ENCODE measurements around the gene GIMAP8.

The GIMAP8 gene

DNA sequence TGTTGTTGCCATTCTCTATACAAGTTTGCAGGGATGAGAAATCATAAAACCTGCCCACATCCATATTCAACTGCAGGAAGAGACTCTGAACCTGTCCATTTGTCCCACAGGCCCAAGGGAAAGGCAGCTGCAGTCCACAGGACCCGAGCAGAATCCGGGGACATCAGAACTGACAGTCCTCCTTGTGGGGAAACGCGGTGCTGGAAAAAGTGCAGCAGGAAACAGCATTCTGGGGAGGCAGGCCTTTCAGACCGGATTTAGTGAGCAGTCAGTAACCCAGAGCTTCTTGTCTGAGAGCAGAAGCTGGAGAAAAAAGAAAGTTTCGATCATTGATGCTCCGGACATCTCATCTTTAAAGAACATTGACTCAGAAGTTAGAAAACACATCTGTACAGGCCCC lies 23.5 kb downstream of the GIMAP8 start:
- ChIA-PET POLR2A (no interaction called here), CTCF (no interaction called here)
- Histone ChIP-seq H3K4me1 (ENCODE audit: control insufficient read depth, insufficient read depth, low read length) (no peaks in the 10 kb centered on the region), H3K9me3 (ENCODE audit: control insufficient read depth, insufficient read depth, low read depth, low read length) (no peaks in the 10 kb centered on the region), H3K27ac (ENCODE audit: extremely low read depth, low read depth, low read length) (no peak overlapping the region), H3K36me3 (ENCODE audit: control insufficient read depth in 2 of 2, insufficient read depth in 1 of 2, low read length in 2 of 2) (no peaks in the 10 kb centered on the region), H3K4me3 (ENCODE audit: low read depth, low read length) (no peak overlapping the region)
- TF ChIP-seq ZNF16 (tag by site-specific recombination; IDR thresholded peaks at IDR 0.05; ENCODE audit: low read depth) (no peak), ZNF830 (tag by site-specific recombination; IDR thresholded peaks at IDR 0.05; ENCODE audit: low read depth) (no peak), ZNF76 (tag by site-specific recombination; IDR thresholded peaks at IDR 0.05; ENCODE audit: borderline replicate concordance, low read depth) (no peak), ZNF155 (tag by site-specific recombination; IDR thresholded peaks at IDR 0.05) (no peak), ZNF157 (tag by site-specific recombination; IDR thresholded peaks at IDR 0.05) (no peak), PRDM1 (tag by site-specific recombination; IDR thresholded peaks at IDR 0.05) (no peak), ZNF677 (tag by site-specific recombination; IDR thresholded peaks at IDR 0.05) (no peak), IKZF3 (tag by site-specific recombination; IDR thresholded peaks at IDR 0.05) (no peak), ZNF394 (tag by site-specific recombination; IDR thresholded peaks at IDR 0.05; ENCODE audit: borderline replicate concordance) (no peak), ZNF610 (tag by site-specific recombination; IDR thresholded peaks at IDR 0.05; ENCODE audit: borderline replicate concordance) (no peak), EGR2 (tag by site-specific recombination; IDR thresholded peaks at IDR 0.05; ENCODE audit: low read depth) (no peak), ZNF658 (tag by site-specific recombination; IDR thresholded peaks at IDR 0.05) (no peak), ZNF292 (tag by site-specific recombination; IDR thresholded peaks at IDR 0.05; ENCODE audit: borderline replicate concordance, low read depth) (no peak), ZNF324 (tag by site-specific recombination; IDR thresholded peaks at IDR 0.05) (no peak), ZNF530 (tag by site-specific recombination; IDR thresholded peaks at IDR 0.05; ENCODE audit: low read depth) (no peak), ZNF175 (tag by site-specific recombination; IDR thresholded peaks at IDR 0.05) (no peak)
- TF ChIP-seq, protein P1, sequence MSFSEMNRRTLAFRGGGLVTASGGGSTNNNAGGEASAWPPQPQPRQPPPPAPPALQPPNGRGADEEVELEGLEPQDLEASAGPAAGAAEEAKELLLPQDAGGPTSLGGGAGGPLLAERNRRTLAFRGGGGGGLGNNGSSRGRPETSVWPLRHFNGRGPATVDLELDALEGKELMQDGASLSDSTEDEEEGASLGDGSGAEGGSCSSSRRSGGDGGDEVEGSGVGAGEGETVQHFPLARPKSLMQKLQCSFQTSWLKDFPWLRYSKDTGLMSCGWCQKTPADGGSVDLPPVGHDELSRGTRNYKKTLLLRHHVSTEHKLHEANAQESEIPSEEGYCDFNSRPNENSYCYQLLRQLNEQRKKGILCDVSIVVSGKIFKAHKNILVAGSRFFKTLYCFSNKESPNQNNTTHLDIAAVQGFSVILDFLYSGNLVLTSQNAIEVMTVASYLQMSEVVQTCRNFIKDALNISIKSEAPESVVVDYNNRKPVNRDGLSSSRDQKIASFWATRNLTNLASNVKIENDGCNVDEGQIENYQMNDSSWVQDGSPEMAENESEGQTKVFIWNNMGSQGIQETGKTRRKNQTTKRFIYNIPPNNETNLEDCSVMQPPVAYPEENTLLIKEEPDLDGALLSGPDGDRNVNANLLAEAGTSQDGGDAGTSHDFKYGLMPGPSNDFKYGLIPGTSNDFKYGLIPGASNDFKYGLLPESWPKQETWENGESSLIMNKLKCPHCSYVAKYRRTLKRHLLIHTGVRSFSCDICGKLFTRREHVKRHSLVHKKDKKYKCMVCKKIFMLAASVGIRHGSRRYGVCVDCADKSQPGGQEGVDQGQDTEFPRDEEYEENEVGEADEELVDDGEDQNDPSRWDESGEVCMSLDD (tag by site-specific recombination; IDR thresholded peaks at IDR 0.05): no peak
- TF ChIP-seq, protein P2, sequence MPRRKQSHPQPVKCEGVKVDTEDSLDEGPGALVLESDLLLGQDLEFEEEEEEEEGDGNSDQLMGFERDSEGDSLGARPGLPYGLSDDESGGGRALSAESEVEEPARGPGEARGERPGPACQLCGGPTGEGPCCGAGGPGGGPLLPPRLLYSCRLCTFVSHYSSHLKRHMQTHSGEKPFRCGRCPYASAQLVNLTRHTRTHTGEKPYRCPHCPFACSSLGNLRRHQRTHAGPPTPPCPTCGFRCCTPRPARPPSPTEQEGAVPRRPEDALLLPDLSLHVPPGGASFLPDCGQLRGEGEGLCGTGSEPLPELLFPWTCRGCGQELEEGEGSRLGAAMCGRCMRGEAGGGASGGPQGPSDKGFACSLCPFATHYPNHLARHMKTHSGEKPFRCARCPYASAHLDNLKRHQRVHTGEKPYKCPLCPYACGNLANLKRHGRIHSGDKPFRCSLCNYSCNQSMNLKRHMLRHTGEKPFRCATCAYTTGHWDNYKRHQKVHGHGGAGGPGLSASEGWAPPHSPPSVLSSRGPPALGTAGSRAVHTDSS (tag by site-specific recombination; IDR thresholded peaks at IDR 0.05): no peak

DNA sequence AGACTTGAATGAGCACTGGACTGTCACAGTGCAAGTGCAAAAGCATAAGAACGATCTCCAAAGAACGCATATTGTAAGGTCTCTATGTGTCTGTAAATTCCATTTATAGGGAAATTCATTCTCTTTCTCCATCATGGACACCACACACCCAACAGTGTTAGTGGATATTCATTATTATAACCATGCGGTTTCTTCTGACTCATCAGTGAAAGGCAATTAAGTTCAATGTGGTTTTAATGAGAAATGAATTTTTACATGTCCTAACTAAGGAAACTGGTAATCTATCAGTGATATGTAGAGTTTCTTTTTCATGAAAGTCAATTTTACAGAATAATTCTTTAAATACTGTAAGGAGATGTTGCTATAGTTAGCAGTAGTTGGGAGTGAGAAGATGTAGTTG lies 25.9 kb downstream of the GIMAP8 start:
- Histone ChIP-seq H3K27ac (ENCODE audit: extremely low read depth, low read depth, low read length) (no peak overlapping the region), H3K4me3 (ENCODE audit: low read depth, low read length) (no peak overlapping the region), H3K9me3 (ENCODE audit: control insufficient read depth, insufficient read depth, low read depth, low read length) (no peaks in the 10 kb centered on the region), H3K4me1 (ENCODE audit: control insufficient read depth, insufficient read depth, low read length) (no peaks in the 10 kb centered on the region), H3K36me3 (ENCODE audit: control insufficient read depth in 2 of 2, insufficient read depth in 1 of 2, low read length in 2 of 2) (no peaks in the 10 kb centered on the region)
- no peak for TF ChIP-seq ZNF404 (tag by site-specific recombination; IDR thresholded peaks at IDR 0.05)
- no peak for TF ChIP-seq ZSCAN23 (tag by site-specific recombination; IDR thresholded peaks at IDR 0.05)
- no peak for TF ChIP-seq IKZF3 (tag by site-specific recombination; IDR thresholded peaks at IDR 0.05)
- no peak for TF ChIP-seq ZFHX2 (tag by site-specific recombination; conservative IDR thresholded peaks at IDR 0.05)
- POLR2A ChIA-PET: no interaction called here
- CTCF ChIA-PET: interaction anchor here (1.6 kb wide), 1 partner anchor 27 kb away, joined by 7 read pairs; no protein-coding TSS in a partner anchor

All from HEK293 (cell line).